Thyroid gland (tissue), 4 donors: ENCODE data around the gene CCDC148.

Experiments used
- POLR2A ChIP-seq, 2 donors: fragments of 450-650 bp; IDR thresholded peaks; one replicate each; pipeline ENCODE4 v1.6.1; 2017; ENCODE audit warnings: antibody characterized with exemption in 2 of 2, mild to moderate bottlenecking in 2 of 2, moderate library complexity in 1 of 2
- TF ChIP-seq, protein P1 (sequence below), 6 experiments: fragments of 200-600 bp in 3 of 6; fragments of 450-650 bp in 3 of 6; sonication (generic) in 3 of 6; IDR thresholded peaks; one replicate each; pipeline ENCODE4 v1.5.1; 2016 to 2019; ENCODE audit warnings: antibody characterized with exemption in 6 of 6, mild to moderate bottlenecking in 2 of 6, inconsistent platforms in 1 of 6, moderate library complexity in 1 of 6

DNA sequence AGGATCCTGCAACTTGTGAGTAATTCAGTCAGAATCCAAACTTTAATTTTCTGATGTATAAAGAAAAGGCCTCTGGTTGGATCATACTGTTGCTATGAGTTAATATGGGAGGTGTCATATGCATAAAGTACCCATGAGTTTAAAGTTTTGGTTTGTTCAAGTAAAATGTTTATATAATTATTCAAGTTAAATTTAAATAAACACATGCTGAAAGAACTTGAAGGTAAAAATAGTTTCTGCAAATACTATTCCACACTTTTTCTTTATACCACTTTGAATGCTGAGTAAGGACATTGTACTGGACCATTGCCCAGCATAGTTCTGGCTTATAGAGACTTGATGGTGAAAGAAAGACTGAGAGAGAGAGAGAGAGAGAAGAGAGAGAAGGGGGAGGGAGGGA lies 30.9 kb upstream of the CCDC148 start:
- TF ChIP-seq, protein P1, sequence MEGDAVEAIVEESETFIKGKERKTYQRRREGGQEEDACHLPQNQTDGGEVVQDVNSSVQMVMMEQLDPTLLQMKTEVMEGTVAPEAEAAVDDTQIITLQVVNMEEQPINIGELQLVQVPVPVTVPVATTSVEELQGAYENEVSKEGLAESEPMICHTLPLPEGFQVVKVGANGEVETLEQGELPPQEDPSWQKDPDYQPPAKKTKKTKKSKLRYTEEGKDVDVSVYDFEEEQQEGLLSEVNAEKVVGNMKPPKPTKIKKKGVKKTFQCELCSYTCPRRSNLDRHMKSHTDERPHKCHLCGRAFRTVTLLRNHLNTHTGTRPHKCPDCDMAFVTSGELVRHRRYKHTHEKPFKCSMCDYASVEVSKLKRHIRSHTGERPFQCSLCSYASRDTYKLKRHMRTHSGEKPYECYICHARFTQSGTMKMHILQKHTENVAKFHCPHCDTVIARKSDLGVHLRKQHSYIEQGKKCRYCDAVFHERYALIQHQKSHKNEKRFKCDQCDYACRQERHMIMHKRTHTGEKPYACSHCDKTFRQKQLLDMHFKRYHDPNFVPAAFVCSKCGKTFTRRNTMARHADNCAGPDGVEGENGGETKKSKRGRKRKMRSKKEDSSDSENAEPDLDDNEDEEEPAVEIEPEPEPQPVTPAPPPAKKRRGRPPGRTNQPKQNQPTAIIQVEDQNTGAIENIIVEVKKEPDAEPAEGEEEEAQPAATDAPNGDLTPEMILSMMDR (IDR thresholded peaks at IDR 0.05) = no peak
- TF ChIP-seq POLR2A (IDR thresholded peaks at IDR 0.05) = no peak
